Measurements from ENCODE around the gene SECISBP2.

SECISBP2 gene

DNA sequence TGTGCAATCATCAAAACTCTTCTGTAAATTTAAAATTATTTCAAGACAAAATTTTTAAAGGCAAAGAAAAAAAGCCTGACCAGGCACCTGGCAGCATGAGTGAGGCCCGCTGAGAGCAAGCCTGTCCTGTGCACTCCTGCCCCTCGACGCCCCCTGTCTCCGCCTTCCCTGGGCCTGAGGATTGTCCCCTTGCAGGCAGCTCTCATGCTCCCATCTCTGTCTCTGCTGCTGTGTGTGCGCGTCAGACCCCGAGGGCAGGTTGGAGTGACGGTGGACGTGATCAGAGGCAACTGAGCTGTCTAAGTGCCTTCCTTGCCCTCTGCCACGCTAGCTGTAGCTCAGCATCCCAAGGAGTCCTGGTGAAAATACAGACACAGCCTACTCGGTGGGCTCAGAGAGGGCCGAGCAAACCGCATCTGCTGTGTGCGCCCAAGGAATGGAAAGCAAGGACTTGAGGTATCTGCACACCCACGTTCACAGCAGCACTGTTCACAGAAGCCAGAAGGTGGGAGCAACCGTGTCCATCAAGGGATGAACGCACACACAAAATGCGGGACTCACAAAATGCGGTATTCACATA lies 65.5 kb downstream of the SECISBP2 start:
- FAIRE-seq, result no peak

DNA sequence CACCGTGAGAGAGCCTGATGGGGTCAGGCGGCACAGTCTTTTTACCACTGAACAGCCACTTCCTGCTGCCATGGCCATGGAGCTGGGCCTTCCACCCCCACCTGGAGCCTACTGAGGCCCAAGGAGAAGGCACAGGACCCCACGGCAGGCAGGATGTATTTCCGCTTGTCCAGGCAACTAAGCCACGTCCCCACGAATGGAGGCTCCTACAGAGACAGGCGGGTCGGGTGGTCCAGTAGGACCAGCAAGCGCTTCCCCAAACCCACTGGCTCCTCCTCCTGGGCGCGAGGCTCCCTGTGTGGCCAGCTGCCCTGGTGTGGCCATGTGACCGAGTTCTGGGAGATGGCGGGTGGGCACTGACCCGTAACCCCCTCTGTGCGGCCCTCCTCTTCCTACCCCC lies 66.5 kb downstream of the SECISBP2 start:
- FAIRE-seq, result no peak

GRCh38 chr9:89386206-89386605 lies 67.9 kb downstream of the SECISBP2 start:
- no peak for FAIRE-seq

DNA sequence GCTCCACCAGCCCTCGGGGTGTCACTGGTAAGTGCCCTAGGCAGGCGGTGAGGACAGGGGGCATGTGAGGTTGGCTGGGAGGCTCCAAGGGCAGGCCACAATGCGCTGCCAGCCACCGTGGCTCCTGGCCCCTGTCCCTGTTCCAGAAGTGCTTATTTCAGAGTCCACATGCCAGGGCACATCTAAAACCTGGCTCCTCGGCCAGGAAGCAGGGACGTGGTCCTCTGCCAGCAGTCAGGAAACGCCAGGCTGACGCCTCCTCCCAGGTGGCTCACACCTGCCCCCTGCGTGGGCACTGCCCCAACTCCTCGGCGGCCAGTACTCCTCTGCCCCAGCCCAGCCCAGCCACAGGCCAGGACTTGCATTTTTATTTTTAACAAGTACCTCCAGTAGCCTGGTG lies 68.5 kb downstream of the SECISBP2 start:
- FAIRE-seq, result no peak

DNA sequence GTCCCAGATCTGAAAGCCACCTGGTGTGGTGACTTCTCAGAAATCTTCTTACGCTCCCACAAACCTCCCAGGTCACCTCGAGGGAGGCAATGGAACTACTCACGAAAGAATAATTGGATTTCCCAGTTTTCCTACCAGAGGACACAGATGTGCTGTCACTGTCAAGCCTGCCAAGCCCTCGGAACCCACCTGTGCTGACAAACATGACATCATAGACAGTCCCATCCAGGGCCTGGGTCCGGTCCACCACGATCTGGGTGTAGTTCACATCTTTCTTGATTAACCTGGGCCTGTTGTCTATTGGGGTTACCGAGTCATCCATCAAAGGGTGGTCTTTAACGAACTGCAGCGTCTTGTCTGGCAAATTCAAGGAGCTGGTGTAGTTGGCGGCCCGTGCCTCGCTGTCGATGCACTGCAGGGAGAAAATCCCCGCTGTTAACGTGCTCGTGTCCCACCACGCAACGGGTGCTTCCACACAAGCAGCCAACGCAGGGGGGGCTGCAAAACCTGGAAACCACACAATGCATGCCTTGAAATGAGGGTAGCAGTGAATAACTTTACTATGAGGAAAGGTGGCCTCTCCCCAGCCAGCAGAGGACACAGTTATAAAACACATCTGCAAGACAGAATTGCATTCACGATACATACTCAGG lies 69.0 kb downstream of the SECISBP2 start:
- FAIRE-seq, result no peak

- FAIRE-seq, result no peak
These were observed 70.0 kb downstream of the SECISBP2 start for GRCh38 chr9:89388084-89388867.

DNA sequence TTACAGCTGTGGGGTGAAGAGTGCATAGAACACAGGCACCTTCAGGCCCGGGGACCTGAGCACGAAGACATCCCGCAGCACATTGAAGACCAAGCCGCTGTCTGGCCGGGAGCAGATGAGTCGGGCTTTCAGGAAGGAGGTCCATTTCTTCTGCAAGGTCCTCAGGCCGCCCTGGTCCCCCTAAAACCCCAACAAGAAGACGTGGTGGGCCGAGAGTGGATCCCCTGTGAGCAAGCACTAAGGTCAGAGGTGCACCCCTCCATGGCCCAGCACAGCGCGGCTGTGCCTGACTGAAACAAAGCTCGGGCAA lies 70.5 kb downstream of the SECISBP2 start:
- FAIRE-seq, result no peak

GRCh38 chr9:89390068-89390555 lies 71.8 kb downstream of the SECISBP2 start:
- no peak for FAIRE-seq

DNA sequence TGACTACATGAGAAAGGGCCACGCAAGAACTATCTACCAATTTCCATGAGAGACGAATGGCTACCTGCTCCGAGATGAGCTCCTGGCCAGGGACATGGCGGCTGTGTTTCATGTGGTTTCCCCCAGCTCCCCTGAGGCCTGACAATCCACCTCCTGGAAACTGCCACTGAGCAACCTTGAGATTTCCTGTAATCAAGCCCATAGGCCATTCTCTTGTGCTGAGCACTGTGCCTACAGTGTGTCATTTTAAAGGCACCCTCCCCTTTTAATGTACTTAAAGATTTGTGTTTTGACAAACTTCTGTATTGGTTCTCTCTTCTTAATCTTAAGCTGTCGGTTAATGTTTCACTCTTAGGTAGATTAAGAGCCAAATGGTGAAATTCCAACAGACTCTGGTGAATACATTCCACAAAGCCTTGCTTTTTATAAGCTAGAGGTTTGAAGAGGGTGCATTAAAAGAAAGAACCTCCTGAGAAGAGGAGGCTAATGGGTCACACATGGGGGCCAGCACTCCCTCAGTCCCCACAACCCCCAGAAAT lies 72.3 kb downstream of the SECISBP2 start:
- no peak for FAIRE-seq

GRCh38 chr9:89391585-89391984 lies 73.3 kb downstream of the SECISBP2 start:
- no peak for FAIRE-seq

GRCh38 chr9:89394412-89394811 lies 76.1 kb downstream of the SECISBP2 start:
- FAIRE-seq, result no peak

DNA sequence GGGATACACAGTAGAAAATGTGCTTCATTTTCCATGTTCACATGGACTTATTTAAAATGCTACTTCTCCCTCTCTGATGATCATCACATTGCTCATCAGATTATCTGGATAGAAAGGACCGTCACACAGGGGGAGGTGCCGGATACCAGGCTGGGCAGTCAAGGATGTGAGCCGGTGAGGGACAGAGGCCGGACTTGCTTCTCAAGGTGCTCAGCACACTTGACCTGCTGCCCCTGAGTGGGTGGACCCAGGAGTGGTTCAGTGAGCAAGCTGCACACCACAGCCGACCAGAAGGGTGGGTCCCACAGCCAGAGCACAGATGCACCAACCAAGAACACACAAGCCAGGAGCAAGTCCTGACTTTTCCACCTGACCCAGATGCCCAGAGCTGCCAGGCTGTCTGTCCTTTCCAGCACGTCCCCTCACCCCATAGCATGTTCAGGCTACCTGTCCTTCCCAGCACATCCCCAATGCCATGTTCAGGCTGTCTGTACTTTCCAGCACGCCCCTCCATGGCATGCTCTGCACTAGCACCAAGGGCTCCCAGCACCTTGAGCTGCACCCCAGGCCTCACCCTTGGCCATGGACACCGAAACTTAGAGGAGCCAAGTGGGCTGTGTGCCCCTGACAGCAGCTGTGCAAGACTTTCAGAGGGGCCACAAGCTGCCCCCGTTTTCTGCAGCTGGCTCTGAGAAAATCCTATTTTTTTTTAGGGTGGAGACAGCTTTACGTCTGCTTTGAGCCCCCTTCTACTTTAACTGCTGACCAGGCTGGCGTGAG lies 77.8 kb downstream of the SECISBP2 start:
- no peak for FAIRE-seq

- FAIRE-seq, result no peak
These were observed 79.2 kb downstream of the SECISBP2 start for GRCh38 chr9:89397471-89397870.

GRCh38 chr9:89398621-89399020 lies 80.3 kb downstream of the SECISBP2 start:
- FAIRE-seq, result no peak

- no peak for FAIRE-seq
These were observed 82.3 kb downstream of the SECISBP2 start for GRCh38 chr9:89400403-89401116.

GRCh38 chr9:89402695-89403427 lies 84.6 kb downstream of the SECISBP2 start:
- no peak for FAIRE-seq

DNA sequence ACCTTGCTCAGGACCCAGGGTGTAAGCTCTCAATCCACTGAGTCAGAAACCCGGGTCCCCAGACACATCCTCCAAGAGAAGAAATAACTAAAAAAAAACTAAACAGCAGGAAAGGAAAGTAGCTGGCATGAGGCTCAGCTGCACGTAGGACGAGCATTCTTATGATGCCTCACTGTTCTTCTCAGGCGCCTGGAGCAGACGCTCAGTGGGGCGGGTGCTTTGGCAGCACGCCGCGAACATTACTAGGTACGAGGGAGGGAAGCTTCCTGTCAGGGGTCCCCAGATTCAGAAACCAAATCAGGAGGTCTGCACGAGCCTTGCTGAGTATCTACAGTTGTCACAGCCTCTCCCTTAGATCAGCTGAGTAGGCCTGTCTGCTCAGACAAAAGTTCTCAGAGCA lies 85.8 kb downstream of the SECISBP2 start:
- no peak for FAIRE-seq

DNA sequence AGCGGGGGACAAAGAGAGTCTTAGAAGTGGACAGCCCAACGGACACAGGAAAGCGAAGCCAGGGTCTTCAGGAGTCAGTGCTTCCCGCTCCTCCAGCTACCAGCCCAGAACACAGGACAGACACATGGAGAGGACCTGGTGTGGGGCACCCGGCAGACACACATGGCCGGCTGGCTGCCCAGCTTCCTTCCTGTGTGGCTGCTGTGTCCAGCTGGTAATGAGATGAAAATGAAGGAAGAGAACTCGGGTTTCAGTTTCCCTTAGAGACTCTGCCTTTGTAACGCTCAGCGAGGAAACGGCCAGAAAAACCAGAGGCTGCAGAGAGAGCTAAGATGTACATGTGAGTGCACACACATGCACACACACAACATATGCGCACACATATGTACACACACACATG lies 87.5 kb downstream of the SECISBP2 start:
- no peak for FAIRE-seq

GRCh38 chr9:89407070-89407469 lies 88.8 kb downstream of the SECISBP2 start:
- no peak for FAIRE-seq

GRCh38 chr9:89408628-89409101 lies 90.4 kb downstream of the SECISBP2 start:
- FAIRE-seq, result no peak
